Activated CD4-positive, alpha-beta T cell treated with anti-CD3 and anti-CD28 coated beads, Interleukin-2, amount 10 ng/mL, durations not matched to agents 24 days and 14 days (primary cell): ENCODE data around the gene HOXB4. TPM values are rescaled to one million over a fixed set of nuclear protein-coding genes. Genes with fewer than 3 reads are reported as not detected.

Source experiments
- DNase-seq: peaks from one replicate; pipeline ENCODE4 v3.0.0; 2022
- H3K27ac Mint-ChIP-seq: one replicate; pipeline ENCODE4 v1.8.0; 2022; ENCODE audit warnings: mild to moderate bottlenecking, mixed read lengths
- H3K27me3 Mint-ChIP-seq: one replicate; pipeline ENCODE4 v1.8.0; 2022; ENCODE audit warnings: mixed read lengths
- H3K36me3 Mint-ChIP-seq: one replicate; pipeline ENCODE4 v1.8.0; 2022; ENCODE audit warnings: low read depth, mild to moderate bottlenecking, mixed read lengths
- H3K4me1 Mint-ChIP-seq: one replicate; pipeline ENCODE4 v1.8.0; 2021; ENCODE audit warnings: mixed read lengths
- H3K4me3 Mint-ChIP-seq: one replicate; pipeline ENCODE4 v1.8.0; 2022; ENCODE audit warnings: mild to moderate bottlenecking, moderate library complexity, mixed read lengths
- H3K9me3 Mint-ChIP-seq: one replicate; pipeline ENCODE4 v1.8.0; 2021; ENCODE audit warnings: mixed read lengths
- intact Hi-C: fragments of 100-400 bp; cut with micrococcal nuclease; formaldehyde crosslinking; loops from one replicate; pipeline ENCODE4 v1.15.1; 2023
- total RNA-seq: library from RNA; stranded (reverse); gene quantifications from 2 replicates; pipeline ENCODE4 v1.2.3, GENCODE V29; 2022

HOXB4 gene
- total RNA-seq, 1 donor from 2014 or later: 3.6 TPM

- H3K27ac Mint-ChIP-seq: peak within 1 kb of the TSS; percentile 20
- peaks cover 86% of the 10 kb centered on the region for H3K27me3 Mint-ChIP-seq
- no peaks in the 10 kb centered on the region for H3K36me3 Mint-ChIP-seq
- intact Hi-C loops: loop anchor here (2.0 to 10.0 kb wide), 6 partner anchors 34 to 488 kb away; partner anchors contain the start of genes CBX1, HOXB9 and SNX11
- DNase-seq: peak; percentile 82
- no peaks in the 10 kb centered on the region for H3K9me3 Mint-ChIP-seq
- H3K4me1 Mint-ChIP-seq: peaks cover 41% of the 10 kb centered on the region
- H3K4me3 Mint-ChIP-seq: peak within 1 kb of the TSS; percentile 85
Observed at GRCh38 chr17:48593126-48593829, 15.1 kb upstream of the HOXB4 start, which contains the start of gene HOXB5. Gene HOXB5, minus strand, starts transcription at chr17:48593779. Its CDS starts 97 bp downstream, at chr17:48593682.

DNA sequence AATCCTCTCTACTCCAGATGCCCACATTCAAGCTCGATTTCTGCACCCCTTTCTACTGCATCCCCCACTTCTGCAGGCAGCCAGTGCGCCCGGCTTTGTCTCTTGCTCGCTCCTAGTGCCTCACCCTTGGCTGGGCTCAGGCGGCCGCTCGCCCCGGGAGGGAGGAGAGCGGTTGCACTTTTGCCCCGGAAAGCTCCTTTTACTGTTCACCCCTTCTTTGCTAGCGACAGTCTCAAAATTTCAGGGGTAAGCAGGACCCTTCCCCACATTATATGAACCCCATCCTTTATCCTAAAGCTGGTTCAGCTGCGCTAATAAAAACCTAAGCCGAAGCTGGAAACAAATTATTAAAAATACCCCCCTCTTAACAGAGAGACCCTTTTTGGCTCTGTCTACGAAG lies 14.4 kb upstream of the HOXB4 start:
- H3K9me3 Mint-ChIP-seq: no peaks in the 10 kb centered on the region
- H3K4me1 Mint-ChIP-seq: peaks cover 42% of the 10 kb centered on the region
- H3K27ac Mint-ChIP-seq: no peak overlapping the region
- H3K4me3 Mint-ChIP-seq: peak overlapping the region; percentile 85
- intact Hi-C loops: loop anchor here (2.0 to 10.0 kb wide), 6 partner anchors 35 to 488 kb away; partner anchors contain the start of genes CBX1, HOXB9 and SNX11
- no peaks in the 10 kb centered on the region for H3K36me3 Mint-ChIP-seq
- H3K27me3 Mint-ChIP-seq: peaks cover 86% of the 10 kb centered on the region
- DNase-seq: peak; percentile 80

- Mint-ChIP-seq H3K27ac (no peak overlapping the region), H3K27me3 (peaks cover 86% of the 10 kb centered on the region), H3K4me1 (peaks cover 42% of the 10 kb centered on the region), H3K4me3 (peak overlapping the region; percentile 36), H3K36me3 (no peaks in the 10 kb centered on the region), H3K9me3 (no peaks in the 10 kb centered on the region)
- no peak for DNase-seq
- intact Hi-C loops: loop anchor here (2.0 to 10.0 kb wide), 6 partner anchors 35 to 487 kb away; partner anchors contain the start of genes CBX1, HOXB9 and SNX11
Observed at GRCh38 chr17:48592057-48592514, 13.9 kb upstream of the HOXB4 start.

GRCh38 chr17:48591255-48592056 lies 13.3 kb upstream of the HOXB4 start:
- DNase-seq: no peak
- Mint-ChIP-seq H3K4me3 (peak overlapping the region; percentile 36), H3K4me1 (peaks cover 41% of the 10 kb centered on the region), H3K27me3 (peaks cover 85% of the 10 kb centered on the region), H3K27ac (no peak overlapping the region), H3K9me3 (no peaks in the 10 kb centered on the region), H3K36me3 (no peaks in the 10 kb centered on the region)
- intact Hi-C loops: loop anchor here (2.0 to 10.0 kb wide), 6 partner anchors 36 to 487 kb away; partner anchors contain the start of genes CBX1, HOXB9 and SNX11

- intact Hi-C loops: loop anchor here (5.0 to 10.0 kb wide), 4 partner anchors 37 to 486 kb away; partner anchors contain the start of genes CBX1, HOXB9 and SNX11
- Mint-ChIP-seq H3K9me3 (no peaks in the 10 kb centered on the region), H3K27ac (no peak overlapping the region), H3K27me3 (peaks cover 86% of the 10 kb centered on the region), H3K36me3 (no peaks in the 10 kb centered on the region), H3K4me3 (no peak overlapping the region), H3K4me1 (peaks cover 44% of the 10 kb centered on the region)
- DNase-seq: no peak
Observed at GRCh38 chr17:48590607-48591161, 12.5 kb upstream of the HOXB4 start.

DNA sequence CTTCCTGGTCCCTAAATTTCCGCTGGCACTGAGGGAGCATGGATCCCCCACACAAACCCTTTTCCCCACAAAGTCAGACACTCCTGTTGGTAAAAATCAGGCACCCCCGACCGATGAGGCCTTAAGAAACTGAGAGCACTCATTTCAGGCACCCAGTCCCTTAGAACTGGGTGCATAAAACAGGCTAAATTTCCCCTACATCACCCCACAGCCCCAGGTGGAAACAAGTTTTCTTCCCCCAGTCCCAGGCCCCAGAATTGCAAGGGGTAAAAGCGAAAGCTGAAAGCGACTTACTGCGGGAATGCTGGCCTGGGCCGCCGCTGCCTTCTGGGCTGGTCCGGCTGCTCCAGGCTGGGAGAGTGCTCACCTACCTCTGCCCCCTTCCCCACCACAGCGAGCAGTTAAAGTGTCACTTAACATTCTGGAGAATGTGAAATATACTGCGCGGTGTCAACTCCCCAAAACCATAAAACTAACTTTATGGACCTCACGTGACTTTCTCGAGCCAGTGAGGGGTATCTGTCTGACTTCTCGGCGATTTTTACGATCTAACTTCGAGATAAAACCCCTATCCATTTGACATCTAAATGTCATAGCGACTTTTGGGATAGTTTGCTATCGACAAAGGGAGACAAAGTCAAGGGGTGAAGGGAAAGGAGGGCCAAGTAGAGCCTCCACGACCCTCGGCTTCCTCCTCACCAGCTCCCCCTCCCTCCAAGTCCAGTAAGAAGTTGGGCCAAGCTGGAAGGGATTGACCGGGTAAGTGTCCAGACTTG lies 11.9 kb upstream of the HOXB4 start, which contains the start of gene HOXB3:
Gene HOXB3, minus strand, starts transcription at position 411 of the 776 bp plus-strand sequence. CDS start 37,767 bp downstream, outside the sequence.
- no peak for DNase-seq
- peak within 1 kb of the TSS; percentile 4 for H3K4me3 Mint-ChIP-seq
- H3K27ac Mint-ChIP-seq: no peak within 1 kb of the TSS
- H3K27me3 Mint-ChIP-seq: peaks cover 82% of the 10 kb centered on the region
- H3K36me3 Mint-ChIP-seq: no peaks in the 10 kb centered on the region
- H3K4me1 Mint-ChIP-seq: peaks cover 51% of the 10 kb centered on the region
- intact Hi-C loops: loop anchor here (5.0 to 10.0 kb wide), 4 partner anchors 37 to 485 kb away; partner anchors contain the start of genes CBX1, HOXB9 and SNX11
- H3K9me3 Mint-ChIP-seq: no peaks in the 10 kb centered on the region

DNA sequence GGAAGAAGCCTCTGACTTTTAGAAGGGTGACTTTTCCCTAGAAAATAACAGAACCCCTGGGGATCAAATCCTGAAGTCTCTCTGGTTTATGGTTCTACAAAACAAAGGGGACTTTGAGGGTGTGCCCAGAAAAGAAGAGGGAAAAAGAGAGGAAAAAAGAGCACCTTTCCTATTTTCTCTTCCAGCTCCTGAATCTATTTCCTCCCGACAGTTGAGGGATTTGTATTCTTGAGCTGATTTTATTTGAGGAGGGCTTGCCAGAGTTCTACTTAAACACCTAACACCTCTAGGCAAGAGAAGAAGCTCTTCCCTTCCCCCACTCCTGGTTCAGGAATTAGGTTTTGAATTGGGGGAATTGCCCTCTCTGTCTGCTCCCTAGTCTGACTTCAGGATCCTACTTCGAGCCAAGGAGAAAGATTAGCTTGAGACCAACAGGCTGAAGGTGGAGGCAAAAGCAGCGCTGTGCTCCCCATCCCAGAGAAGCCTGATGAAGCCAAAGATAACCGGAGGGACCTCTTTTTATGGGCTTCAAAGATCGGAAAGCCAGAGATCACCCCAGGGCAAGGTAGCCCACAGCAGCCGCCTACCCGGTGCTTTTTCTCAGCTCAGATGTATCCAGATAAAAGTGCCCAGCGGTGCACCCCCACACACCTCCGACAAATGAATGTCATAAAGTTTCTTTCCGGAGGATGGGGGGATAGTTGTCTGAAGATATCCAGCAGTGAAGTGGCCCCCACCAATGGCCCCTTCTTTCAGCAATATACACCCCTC lies 11.1 kb upstream of the HOXB4 start:
- peaks cover 82% of the 10 kb centered on the region for H3K27me3 Mint-ChIP-seq
- peak overlapping the region; percentile 4 for H3K4me3 Mint-ChIP-seq
- intact Hi-C loops: no loop called here
- H3K36me3 Mint-ChIP-seq: no peaks in the 10 kb centered on the region
- no peak overlapping the region for H3K27ac Mint-ChIP-seq
- no peaks in the 10 kb centered on the region for H3K9me3 Mint-ChIP-seq
- DNase-seq: no peak
- H3K4me1 Mint-ChIP-seq: peaks cover 56% of the 10 kb centered on the region

DNA sequence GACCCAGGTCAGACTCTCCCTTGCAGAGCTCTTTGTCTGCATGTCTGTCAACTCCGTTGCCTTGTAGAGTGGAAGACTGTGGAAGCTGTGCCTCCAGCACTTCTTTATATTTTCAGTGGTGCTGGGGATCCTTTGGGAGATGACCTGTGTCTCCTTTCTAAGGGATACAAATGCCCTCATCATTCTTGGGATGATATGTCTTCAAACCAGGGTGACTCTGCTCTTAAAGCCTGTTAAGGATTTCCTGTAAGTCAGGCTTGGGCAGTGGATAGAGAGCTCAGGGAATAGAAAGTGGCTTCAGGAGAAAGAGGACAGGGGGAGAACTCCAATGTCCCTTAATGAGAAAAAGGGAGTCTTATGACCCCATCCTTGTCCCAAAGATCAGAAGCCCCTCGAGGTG lies 10.4 kb upstream of the HOXB4 start:
- H3K27me3 Mint-ChIP-seq: peaks cover 82% of the 10 kb centered on the region
- H3K36me3 Mint-ChIP-seq: no peaks in the 10 kb centered on the region
- intact Hi-C loops: no loop called here
- H3K27ac Mint-ChIP-seq: no peak overlapping the region
- no peaks in the 10 kb centered on the region for H3K9me3 Mint-ChIP-seq
- DNase-seq: no peak
- peaks cover 53% of the 10 kb centered on the region for H3K4me1 Mint-ChIP-seq
- no peak overlapping the region for H3K4me3 Mint-ChIP-seq

DNA sequence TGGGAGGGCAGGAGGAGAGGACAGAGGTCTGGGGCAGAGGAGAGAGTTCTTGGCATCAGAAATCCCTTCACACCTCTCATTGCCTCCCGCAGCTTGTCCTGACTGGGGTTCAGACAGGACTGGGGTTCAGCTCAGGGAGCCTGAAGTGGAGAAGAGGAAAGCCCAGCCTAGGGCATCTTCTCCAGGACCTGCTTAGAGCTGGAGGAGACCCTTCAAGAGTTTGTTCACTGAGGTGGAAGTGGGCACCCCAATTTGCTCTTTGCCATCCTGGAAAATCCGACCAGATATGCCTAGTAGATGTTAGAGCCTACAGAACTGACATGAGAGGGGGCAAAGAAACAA lies 9.9 kb upstream of the HOXB4 start:
- peaks cover 51% of the 10 kb centered on the region for H3K4me1 Mint-ChIP-seq
- no peak for DNase-seq
- H3K27ac Mint-ChIP-seq: no peak overlapping the region
- peaks cover 82% of the 10 kb centered on the region for H3K27me3 Mint-ChIP-seq
- peaks cover 3% of the 10 kb centered on the region for H3K36me3 Mint-ChIP-seq
- intact Hi-C loops: no loop called here
- H3K9me3 Mint-ChIP-seq: no peaks in the 10 kb centered on the region
- no peak overlapping the region for H3K4me3 Mint-ChIP-seq

DNA sequence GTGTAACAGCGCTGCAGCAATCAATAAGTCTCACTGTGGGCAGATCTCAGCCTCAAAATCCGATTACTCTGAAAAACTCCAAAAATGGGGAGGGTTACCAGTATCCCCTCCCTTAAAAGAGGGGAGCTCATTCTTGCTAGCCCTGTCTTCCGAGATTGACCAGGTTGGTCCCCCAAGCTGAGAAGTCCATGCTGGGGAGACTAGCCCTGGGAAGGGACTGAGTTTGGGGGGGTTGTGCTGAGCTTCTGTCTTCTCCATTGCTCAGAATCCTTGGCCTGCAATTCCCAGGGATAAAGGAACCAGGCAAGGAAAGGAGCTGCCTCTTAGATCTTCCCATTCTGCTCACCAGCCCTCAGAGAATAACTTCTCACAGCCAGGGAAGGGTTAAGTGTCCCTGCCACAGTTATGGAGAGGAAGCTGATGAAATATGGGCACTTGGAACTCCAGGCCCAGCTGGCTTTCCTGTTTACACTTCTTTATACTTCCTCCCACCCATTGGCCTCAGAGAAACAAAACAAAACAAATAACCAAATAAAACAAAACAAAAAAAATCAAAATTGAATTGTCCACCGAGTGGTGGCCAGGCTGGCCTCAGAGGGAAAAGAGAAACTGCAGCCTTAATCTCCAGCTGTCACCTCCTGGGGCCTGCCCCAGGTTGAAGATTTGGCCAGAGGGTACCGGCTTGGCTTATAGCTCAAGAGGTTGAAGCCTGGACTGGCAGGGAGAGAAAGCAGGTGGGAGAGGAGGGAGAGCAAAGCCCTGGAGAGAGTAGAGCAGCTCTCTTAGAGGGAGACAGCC lies 9.3 kb upstream of the HOXB4 start:
- H3K27ac Mint-ChIP-seq: no peak overlapping the region
- peaks cover 3% of the 10 kb centered on the region for H3K36me3 Mint-ChIP-seq

GRCh38 chr17:48586355-48587258 lies 8.5 kb upstream of the HOXB4 start:
- H3K4me3 Mint-ChIP-seq: peak overlapping the region; percentile 87
- H3K9me3 Mint-ChIP-seq: no peaks in the 10 kb centered on the region
- H3K36me3 Mint-ChIP-seq: peaks cover 3% of the 10 kb centered on the region
- intact Hi-C loops: no loop called here
- H3K27me3 Mint-ChIP-seq: peaks cover 81% of the 10 kb centered on the region
- peak; percentile 76 for DNase-seq
- H3K27ac Mint-ChIP-seq: peak overlapping the region; percentile 3
- peaks cover 60% of the 10 kb centered on the region for H3K4me1 Mint-ChIP-seq

More for the DNA sequence above, 9.3 kb upstream of the HOXB4 start:
- Mint-ChIP-seq H3K27me3 (peaks cover 82% of the 10 kb centered on the region), H3K4me1 (peaks cover 56% of the 10 kb centered on the region), H3K9me3 (no peaks in the 10 kb centered on the region), H3K4me3 (peak overlapping the region; percentile 39)
- DNase-seq: no peak
- intact Hi-C loops: no loop called here
